CD8-positive, alpha-beta memory T cell (primary cell): ENCODE data around the gene MYO19. TPM values are rescaled to one million over a fixed set of nuclear protein-coding genes. Genes with fewer than 3 reads are reported as not detected.

Source experiments
- CTCF ChIA-PET: fragments of 350-600 bp; sonication (Branson Sonifier 250); formaldehyde crosslinking; loops from one replicate; lab custom pipeline; 2021; ENCODE audit warnings: antibody characterized with exemption; lab: Charles Lee
- POLR2A ChIA-PET: fragments of 350-600 bp; sonication (Branson Sonifier 250); formaldehyde crosslinking; loops from one replicate; lab custom pipeline; 2021; ENCODE audit warnings: antibody characterized with exemption; lab: Charles Lee
- DNase-seq, 5 donors: peaks; one replicate each; pipeline versions ENCODE4 v3.0.0 to v3.0.0-alpha.2; 2020 to 2022; ENCODE audit warnings: mixed read lengths in 1 of 5
- H3K27ac ChIP-seq: one replicate; pipeline ENCODE4 v1.7.0; 2013; ENCODE audit warnings: low read depth, mild to moderate bottlenecking, low read length, moderate library complexity
- H3K27me3 ChIP-seq: 2 replicates; pipeline ENCODE4 v1.7.0; 2013; ENCODE audit warnings: low read length, mild to moderate bottlenecking; ENCODE audit not compliant: insufficient read depth, poor library complexity, severe bottlenecking
- H3K36me3 ChIP-seq: 2 replicates; pipeline ENCODE4 v1.7.0; 2013; ENCODE audit warnings: mild to moderate bottlenecking, low read length, moderate library complexity; ENCODE audit not compliant: insufficient read depth
- H3K4me1 ChIP-seq: 2 replicates; pipeline ENCODE4 v1.7.0; 2013; ENCODE audit warnings: mild to moderate bottlenecking, low read length, moderate library complexity; ENCODE audit not compliant: insufficient read depth
- H3K4me3 ChIP-seq: 2 replicates; pipeline ENCODE4 v1.7.0; 2013; ENCODE audit warnings: mild to moderate bottlenecking, low read length
- H3K9me3 ChIP-seq: 2 replicates; pipeline ENCODE4 v1.7.0; 2013; ENCODE audit warnings: mild to moderate bottlenecking, low read length
- H3K27ac Mint-ChIP-seq, 8 donors: one replicate each; pipeline ENCODE4 v1.8.0; 2020 to 2021; ENCODE audit warnings: mixed read lengths in 8 of 8, mild to moderate bottlenecking in 6 of 8, inconsistent platforms in 3 of 8, moderate library complexity in 3 of 8
- H3K27me3 Mint-ChIP-seq, 2 donors: one replicate each; pipeline ENCODE4 v1.8.0; 2020 to 2021; ENCODE audit warnings: mixed read lengths in 2 of 2, mild to moderate bottlenecking in 1 of 2, moderate library complexity in 1 of 2
- H3K36me3 Mint-ChIP-seq, 3 donors: one replicate each; pipeline ENCODE4 v1.8.0; 2020 to 2021; ENCODE audit warnings: mixed read lengths in 3 of 3, inconsistent platforms in 1 of 3, mild to moderate bottlenecking in 1 of 3
- H3K4me1 Mint-ChIP-seq, 3 donors: one replicate each; pipeline ENCODE4 v1.8.0; 2020 to 2021; ENCODE audit warnings: mixed read lengths in 3 of 3, inconsistent platforms in 1 of 3, mild to moderate bottlenecking in 1 of 3
- H3K4me3 Mint-ChIP-seq, 7 donors: one replicate each; pipeline ENCODE4 v1.8.0; 2020 to 2021; ENCODE audit warnings: mixed read lengths in 7 of 7, mild to moderate bottlenecking in 6 of 7, moderate library complexity in 4 of 7, inconsistent platforms in 2 of 7
- H3K9me3 Mint-ChIP-seq, 5 donors: one replicate each; pipeline ENCODE4 v1.8.0; 2020 to 2022; ENCODE audit warnings: mixed read lengths in 5 of 5, mild to moderate bottlenecking in 3 of 5, moderate library complexity in 2 of 5, inconsistent platforms in 1 of 5
- polyA plus RNA-seq: library from polyadenylated mRNA; unstranded; fragments of 300-500 nt; fragmentation: Illumina TruSeq; gene quantifications from one replicate; pipeline ENCODE4 v1.2.3, GENCODE V29; 2021
- total RNA-seq, 2 experiments: library from RNA; stranded (reverse); gene quantifications; one replicate each; pipeline ENCODE4 v1.2.3, GENCODE V29; 2021

The MYO19 gene
- total and polyA plus RNA-seq, 3 experiments from 2014 or later, result 5.0 to 138 (median 133) TPM

DNA sequence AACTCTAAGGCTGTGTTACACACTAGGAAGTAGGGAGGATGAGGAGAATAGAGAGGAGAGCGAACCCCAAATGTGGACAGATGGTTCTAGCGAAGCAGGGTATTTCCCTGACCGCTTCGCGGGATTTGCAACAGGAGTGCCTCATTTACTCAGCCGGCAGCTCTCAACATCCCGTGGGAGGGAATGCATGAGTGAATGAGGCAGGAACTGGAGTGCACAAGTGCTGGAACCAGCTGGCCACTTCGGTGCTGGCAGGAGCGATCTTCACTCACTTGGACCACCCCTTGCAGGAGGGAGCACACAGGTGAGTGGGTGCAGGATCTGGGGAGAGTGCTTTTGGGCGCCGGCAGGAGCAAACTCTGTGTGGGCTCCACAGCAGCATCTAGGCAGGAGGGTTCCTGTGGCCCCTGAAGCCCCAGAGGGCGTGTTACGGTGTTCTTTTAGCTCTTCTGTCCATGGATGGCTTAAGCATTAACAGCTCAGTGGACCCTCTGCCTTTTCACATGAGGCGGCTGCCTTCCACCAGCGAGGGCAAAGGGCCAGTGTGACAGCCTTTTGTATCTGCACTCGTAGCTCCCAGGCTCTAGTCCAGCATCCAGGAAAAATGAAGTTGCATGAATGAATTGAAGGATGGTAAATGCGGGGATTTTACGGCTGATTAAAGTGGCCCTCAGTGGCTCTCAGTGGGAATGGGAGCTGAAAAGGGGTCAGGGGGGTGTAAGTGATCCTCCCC, 65.6 kb downstream of the MYO19 start:
- peaks cover 29 to 52% of the 10 kb centered on the region in 2 donors for H3K27me3 Mint-ChIP-seq
- no peaks in the 10 kb centered on the region for H3K4me1 Mint-ChIP-seq
- no peak overlapping the region for H3K4me3 Mint-ChIP-seq
- no peaks in the 10 kb centered on the region for H3K9me3 Mint-ChIP-seq
- H3K36me3 ChIP-seq, result no peaks in the 10 kb centered on the region
- no peaks in the 10 kb centered on the region for H3K36me3 Mint-ChIP-seq
- ChIA-PET POLR2A (no interaction called here), CTCF (interaction anchor here (2.3 kb wide), 1 partner anchor 14 kb away, joined by 7 read pairs; no protein-coding TSS in a partner anchor)
- no peak for DNase-seq
- H3K27me3 ChIP-seq, result peaks cover 9% of the 10 kb centered on the region
- H3K27ac ChIP-seq, result no peak overlapping the region
- no peak overlapping the region for H3K27ac Mint-ChIP-seq
- no peaks in the 10 kb centered on the region for H3K9me3 ChIP-seq
- H3K4me1 ChIP-seq, result no peaks in the 10 kb centered on the region
- H3K4me3 ChIP-seq, result no peak overlapping the region

DNA sequence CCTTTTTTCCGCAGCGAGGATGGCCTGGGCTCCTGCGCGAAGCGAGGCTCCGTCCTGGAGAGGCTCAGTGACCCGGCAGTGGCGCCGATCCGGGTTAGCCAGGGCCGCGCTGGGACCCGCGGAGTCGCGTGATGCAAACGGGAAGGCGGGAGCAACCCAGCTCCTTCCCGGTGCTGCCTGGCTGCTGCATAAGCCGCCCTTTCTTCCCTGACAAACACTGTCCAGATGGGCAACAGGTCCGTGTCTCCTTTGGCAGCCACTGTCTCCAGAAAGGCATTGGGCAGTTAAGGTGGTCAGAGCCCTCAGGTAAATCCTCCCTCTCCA, 69.9 kb downstream of the MYO19 start:
- Histone ChIP-seq H3K4me3 (no peak overlapping the region), H3K36me3 (no peaks in the 10 kb centered on the region), H3K27me3 (peaks cover 11% of the 10 kb centered on the region), H3K9me3 (no peaks in the 10 kb centered on the region), H3K4me1 (no peaks in the 10 kb centered on the region), H3K27ac (no peak overlapping the region)
- Mint-ChIP-seq H3K27me3 (peaks cover 49 to 78% of the 10 kb centered on the region in 2 donors), H3K36me3 (peaks cover 0 to 4% (median 0%) of the 10 kb centered on the region in 3 donors), H3K4me1 (no peaks in the 10 kb centered on the region), H3K4me3 (no peak overlapping the region), H3K27ac (no peak overlapping the region), H3K9me3 (no peaks in the 10 kb centered on the region)
- no peak for DNase-seq
- ChIA-PET POLR2A (no interaction called here), CTCF (interaction anchor here (1.4 kb wide), 1 partner anchor 18 kb away, joined by 4 read pairs; no protein-coding TSS in a partner anchor)

DNA sequence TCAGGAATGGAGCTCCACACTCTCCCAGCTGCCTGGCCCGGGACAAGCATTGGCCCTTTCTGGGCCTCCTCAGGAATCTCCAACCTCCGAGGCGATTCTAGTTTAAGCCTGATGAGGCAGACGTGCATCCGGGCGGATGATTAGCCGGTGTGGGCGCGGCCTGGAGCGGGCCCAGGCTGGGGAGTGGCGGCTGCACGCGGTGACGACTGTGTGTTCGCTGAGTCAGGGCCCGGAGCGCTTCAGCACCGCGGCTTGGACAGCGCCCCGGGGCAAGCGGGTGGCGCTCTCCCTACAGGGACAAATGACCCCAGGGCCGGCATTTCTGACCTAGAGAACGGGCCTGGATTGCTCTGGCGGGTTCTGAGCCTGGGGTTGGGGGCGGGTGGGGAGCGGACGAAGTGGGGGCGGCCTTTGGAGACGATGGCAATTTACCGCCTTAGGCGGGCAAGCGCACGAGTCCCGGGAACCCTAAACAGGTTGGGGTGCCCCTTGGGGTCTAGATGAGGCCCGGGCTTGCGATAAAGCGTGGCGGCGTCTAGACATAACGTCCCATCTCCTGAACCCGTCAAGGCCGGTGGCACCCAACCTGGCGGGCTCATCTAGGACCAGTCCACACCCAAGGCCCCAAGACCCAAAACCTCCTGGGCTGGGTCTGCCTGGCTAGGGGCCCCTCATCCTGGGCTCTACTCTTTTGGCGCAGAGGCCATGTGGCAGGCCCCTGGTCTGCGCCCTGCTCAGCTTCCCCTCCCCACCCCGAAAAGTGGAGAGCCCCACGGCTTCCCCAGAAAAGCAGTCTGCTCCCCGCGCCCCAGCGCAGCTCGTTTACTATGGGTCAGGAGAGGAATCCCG, 70.5 kb downstream of the MYO19 start:
- H3K9me3 ChIP-seq, result no peaks in the 10 kb centered on the region
- H3K27me3 Mint-ChIP-seq, result peaks cover 46 to 77% of the 10 kb centered on the region in 2 donors
- H3K4me1 ChIP-seq, result no peaks in the 10 kb centered on the region
- no peak overlapping the region for H3K4me3 Mint-ChIP-seq
- peak in 3 of 5 donors; percentile 15 to 63 (median 19) for DNase-seq
- no peaks in the 10 kb centered on the region for H3K36me3 ChIP-seq
- no peaks in the 10 kb centered on the region for H3K4me1 Mint-ChIP-seq
- H3K9me3 Mint-ChIP-seq, result no peaks in the 10 kb centered on the region
- peaks cover 11% of the 10 kb centered on the region for H3K27me3 ChIP-seq
- CTCF ChIA-PET, result interaction anchor here (1.4 kb wide), 1 partner anchor 19 kb away, joined by 4 read pairs; no protein-coding TSS in a partner anchor
- no peak overlapping the region for H3K4me3 ChIP-seq
- POLR2A ChIA-PET, result no interaction called here
- H3K36me3 Mint-ChIP-seq, result peaks cover 0 to 4% (median 0%) of the 10 kb centered on the region in 3 donors
- no peak overlapping the region for H3K27ac Mint-ChIP-seq
- H3K27ac ChIP-seq, result no peak overlapping the region

DNA sequence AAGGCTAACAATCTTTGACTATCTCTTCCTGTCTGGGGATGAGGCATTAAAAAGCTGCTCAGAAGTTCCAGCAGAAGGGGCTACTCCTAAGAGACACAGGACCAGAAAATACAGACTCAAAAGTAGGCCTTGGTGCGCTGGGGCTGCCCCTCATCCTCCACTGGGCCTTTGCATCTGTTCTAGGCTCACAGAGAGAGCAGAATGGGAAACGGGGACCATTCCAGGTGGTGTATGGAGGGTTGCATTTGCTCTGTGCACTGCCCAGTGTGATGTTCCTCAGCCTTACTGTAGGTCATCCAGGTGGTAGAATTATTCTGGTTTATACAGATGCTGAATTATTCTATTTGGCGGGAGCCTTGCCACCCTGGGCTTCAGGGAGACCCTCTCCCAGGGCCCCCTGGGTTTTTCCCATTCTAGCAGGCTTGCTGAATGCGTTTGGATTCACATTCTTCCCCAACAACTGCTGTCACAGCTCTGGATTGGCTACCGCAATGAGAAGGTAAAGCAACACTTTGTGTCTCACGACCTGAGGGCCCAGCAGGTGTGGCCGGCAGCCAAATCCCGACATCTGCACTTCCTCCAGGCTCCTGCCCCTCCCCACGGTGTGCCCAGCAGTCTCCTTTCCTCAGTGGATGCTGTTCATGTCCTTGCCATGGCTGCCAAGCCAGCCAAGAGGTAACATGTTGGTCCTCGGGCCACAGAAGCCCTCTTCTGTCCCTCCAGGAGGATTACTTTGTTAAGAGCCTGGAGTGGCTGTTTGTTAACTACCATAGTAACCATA, 73.1 kb downstream of the MYO19 start:
- CTCF ChIA-PET, result no interaction called here
- H3K4me1 ChIP-seq, result no peaks in the 10 kb centered on the region
- H3K27me3 ChIP-seq, result peaks cover 11% of the 10 kb centered on the region
- no peaks in the 10 kb centered on the region for H3K4me1 Mint-ChIP-seq
- H3K27me3 Mint-ChIP-seq, result peaks cover 38 to 60% of the 10 kb centered on the region in 2 donors
- no peaks in the 10 kb centered on the region for H3K9me3 Mint-ChIP-seq
- DNase-seq, result no peak
- peaks cover 0 to 4% (median 0%) of the 10 kb centered on the region in 3 donors for H3K36me3 Mint-ChIP-seq
- POLR2A ChIA-PET, result no interaction called here
- no peaks in the 10 kb centered on the region for H3K9me3 ChIP-seq
- H3K27ac ChIP-seq, result no peak overlapping the region
- H3K4me3 Mint-ChIP-seq, result no peak overlapping the region
- no peak overlapping the region for H3K27ac Mint-ChIP-seq
- H3K36me3 ChIP-seq, result no peaks in the 10 kb centered on the region
- no peak overlapping the region for H3K4me3 ChIP-seq

DNA sequence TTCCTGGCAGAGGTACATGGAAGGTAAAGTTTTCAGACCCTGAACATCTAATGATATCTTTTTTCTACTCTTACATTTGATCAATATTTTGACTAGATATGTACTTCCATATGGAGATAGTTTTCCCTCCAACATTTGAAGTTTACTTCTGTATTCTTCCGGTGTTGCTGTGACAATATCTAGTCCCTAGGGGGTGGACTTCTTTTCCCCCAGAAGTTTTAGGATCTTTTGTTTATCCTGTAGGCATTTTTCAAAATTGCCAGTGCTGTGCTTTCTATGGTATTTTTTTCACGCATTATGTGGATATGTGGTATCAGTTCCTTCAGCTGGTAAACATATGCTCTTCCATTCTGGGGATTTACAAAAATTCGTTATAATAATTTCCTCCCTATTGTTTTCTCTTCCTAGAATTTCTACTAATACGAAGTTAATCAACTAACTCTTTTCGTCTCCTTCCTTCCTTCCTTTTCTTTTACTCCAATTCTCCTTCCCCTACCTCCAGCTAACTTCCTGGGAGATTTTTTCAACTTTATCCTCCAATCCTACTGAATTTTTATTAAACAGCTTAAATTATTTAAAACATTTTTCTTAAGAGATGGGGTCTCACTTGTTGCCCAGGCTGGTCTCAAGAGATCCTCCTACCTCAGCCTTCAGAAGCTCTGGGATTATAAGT, 74.3 kb downstream of the MYO19 start:
- no peak overlapping the region for H3K4me3 Mint-ChIP-seq
- no peak overlapping the region for H3K4me3 ChIP-seq
- no peak overlapping the region for H3K27ac ChIP-seq
- H3K4me1 ChIP-seq, result no peaks in the 10 kb centered on the region
- H3K9me3 ChIP-seq, result no peaks in the 10 kb centered on the region
- DNase-seq, result no peak
- H3K9me3 Mint-ChIP-seq, result no peaks in the 10 kb centered on the region
- ChIA-PET POLR2A (no interaction called here), CTCF (no interaction called here)
- H3K4me1 Mint-ChIP-seq, result no peaks in the 10 kb centered on the region
- peaks cover 34 to 53% of the 10 kb centered on the region in 2 donors for H3K27me3 Mint-ChIP-seq
- no peak overlapping the region for H3K27ac Mint-ChIP-seq
- H3K36me3 ChIP-seq, result no peaks in the 10 kb centered on the region
- H3K36me3 Mint-ChIP-seq, result peaks cover 0 to 4% (median 0%) of the 10 kb centered on the region in 3 donors
- H3K27me3 ChIP-seq, result peaks cover 11% of the 10 kb centered on the region

DNA sequence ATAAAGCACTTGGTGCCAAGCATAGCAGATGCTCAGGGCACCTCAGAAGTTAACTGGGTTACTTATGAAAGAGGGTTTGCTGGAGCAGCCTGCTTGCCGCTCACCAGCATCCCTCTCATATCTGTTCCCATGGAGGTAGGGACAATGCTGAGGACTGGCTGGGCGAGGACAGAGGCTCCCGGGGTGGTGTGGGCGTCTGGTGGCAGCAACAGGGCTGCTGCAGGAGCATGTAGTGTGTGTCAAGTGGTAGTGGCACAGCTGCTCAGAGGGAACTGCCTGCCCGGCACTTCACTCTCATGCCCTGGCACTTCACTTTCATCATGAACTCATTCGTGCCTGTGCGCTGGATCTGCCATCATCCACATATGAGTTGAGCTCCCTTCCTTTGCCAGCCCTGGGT, 75.1 kb downstream of the MYO19 start:
- Mint-ChIP-seq H3K36me3 (peaks cover 0 to 4% (median 0%) of the 10 kb centered on the region in 3 donors), H3K27me3 (peaks cover 27 to 45% of the 10 kb centered on the region in 2 donors), H3K27ac (no peak overlapping the region), H3K4me1 (no peaks in the 10 kb centered on the region), H3K9me3 (no peaks in the 10 kb centered on the region), H3K4me3 (no peak overlapping the region)
- H3K4me1 ChIP-seq, result no peaks in the 10 kb centered on the region
- no peaks in the 10 kb centered on the region for H3K36me3 ChIP-seq
- H3K27ac ChIP-seq, result no peak overlapping the region
- POLR2A ChIA-PET, result interaction anchor here (0.5 kb wide), 1 partner anchor 599 kb away, joined by 4 read pairs; no protein-coding TSS in a partner anchor
- peaks cover 10% of the 10 kb centered on the region for H3K27me3 ChIP-seq
- no peak overlapping the region for H3K4me3 ChIP-seq
- H3K9me3 ChIP-seq, result no peaks in the 10 kb centered on the region
- no peak for DNase-seq
- CTCF ChIA-PET, result no interaction called here

DNA sequence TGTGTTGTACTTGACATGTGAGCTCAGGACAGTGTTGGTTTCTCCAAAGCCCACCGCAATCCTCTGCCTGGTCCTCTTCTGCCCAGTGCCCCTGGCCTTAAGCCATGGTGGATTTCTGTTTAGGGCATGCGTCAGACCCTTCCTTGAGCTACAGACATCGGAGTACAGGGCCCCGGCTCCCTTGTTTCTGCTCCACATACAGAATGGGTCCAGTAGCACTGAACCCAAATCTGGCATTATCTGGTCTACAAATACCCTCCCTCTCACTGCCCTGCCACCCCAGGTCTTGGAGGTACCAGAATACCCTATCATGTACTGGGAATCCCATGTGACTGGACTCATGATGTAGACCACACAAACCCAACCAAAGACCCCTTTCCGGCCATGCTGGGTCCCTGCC, 75.6 kb downstream of the MYO19 start:
- H3K9me3 ChIP-seq, result no peaks in the 10 kb centered on the region
- no peak overlapping the region for H3K27ac ChIP-seq
- Mint-ChIP-seq H3K36me3 (peaks cover 0 to 4% (median 0%) of the 10 kb centered on the region in 3 donors), H3K9me3 (no peaks in the 10 kb centered on the region), H3K4me3 (no peak overlapping the region), H3K4me1 (no peaks in the 10 kb centered on the region), H3K27me3 (peaks cover 27 to 44% of the 10 kb centered on the region in 2 donors), H3K27ac (no peak overlapping the region)
- ChIA-PET POLR2A (no interaction called here), CTCF (no interaction called here)
- H3K4me1 ChIP-seq, result no peaks in the 10 kb centered on the region
- H3K36me3 ChIP-seq, result no peaks in the 10 kb centered on the region
- no peak for DNase-seq
- peaks cover 6% of the 10 kb centered on the region for H3K27me3 ChIP-seq
- no peak overlapping the region for H3K4me3 ChIP-seq
